DND-41 (cell line): ENCODE results near the gene ZBTB32.

ENCODE experiments used
- EZH2 ChIP-seq: IDR thresholded peaks from 3 replicates; pipeline ENCODE4 v1.6.1; 2012; ENCODE audit warnings: borderline replicate concordance, low read depth, mild to moderate bottlenecking, moderate library complexity, low read length, inconsistent platforms; ENCODE audit not compliant: severe bottlenecking
- TF ChIP-seq, protein P1 (sequence below): IDR thresholded peaks from 2 replicates; pipeline ENCODE4 v1.5.1; 2012; ENCODE audit warnings: borderline replicate concordance, low read length, moderate library complexity, mild to moderate bottlenecking; ENCODE audit not compliant: poor library complexity, severe bottlenecking; ENCODE audit errors: extremely low read depth

DNA sequence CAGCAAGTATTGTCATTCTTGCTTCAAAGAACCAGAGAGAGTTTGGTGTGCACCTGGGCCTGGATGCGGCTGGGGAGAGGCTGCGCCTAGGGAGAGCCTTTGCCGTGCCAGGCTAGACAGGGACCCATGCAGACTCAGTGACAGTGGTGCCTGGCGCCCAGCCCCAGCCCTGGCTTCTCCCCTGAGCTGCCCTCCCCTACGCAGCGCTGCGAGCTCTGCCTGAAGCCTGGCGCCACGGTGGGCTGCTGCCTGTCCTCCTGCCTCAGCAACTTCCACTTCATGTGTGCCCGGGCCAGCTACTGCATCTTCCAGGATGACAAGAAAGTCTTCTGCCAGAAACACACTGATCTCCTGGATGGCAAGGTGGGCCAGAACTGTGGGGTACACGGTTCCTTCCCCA, 25.4 kb downstream of the ZBTB32 start:
- TF ChIP-seq, protein P1, sequence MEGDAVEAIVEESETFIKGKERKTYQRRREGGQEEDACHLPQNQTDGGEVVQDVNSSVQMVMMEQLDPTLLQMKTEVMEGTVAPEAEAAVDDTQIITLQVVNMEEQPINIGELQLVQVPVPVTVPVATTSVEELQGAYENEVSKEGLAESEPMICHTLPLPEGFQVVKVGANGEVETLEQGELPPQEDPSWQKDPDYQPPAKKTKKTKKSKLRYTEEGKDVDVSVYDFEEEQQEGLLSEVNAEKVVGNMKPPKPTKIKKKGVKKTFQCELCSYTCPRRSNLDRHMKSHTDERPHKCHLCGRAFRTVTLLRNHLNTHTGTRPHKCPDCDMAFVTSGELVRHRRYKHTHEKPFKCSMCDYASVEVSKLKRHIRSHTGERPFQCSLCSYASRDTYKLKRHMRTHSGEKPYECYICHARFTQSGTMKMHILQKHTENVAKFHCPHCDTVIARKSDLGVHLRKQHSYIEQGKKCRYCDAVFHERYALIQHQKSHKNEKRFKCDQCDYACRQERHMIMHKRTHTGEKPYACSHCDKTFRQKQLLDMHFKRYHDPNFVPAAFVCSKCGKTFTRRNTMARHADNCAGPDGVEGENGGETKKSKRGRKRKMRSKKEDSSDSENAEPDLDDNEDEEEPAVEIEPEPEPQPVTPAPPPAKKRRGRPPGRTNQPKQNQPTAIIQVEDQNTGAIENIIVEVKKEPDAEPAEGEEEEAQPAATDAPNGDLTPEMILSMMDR, result no peak
- TF ChIP-seq EZH2, result no peak
